GOT3 (cell line): ENCODE data around the gene PRKAB2.
"Not testable (repeated sequence)": the region's sequence is repeated elsewhere in the genome, so short reads cannot be mapped to it uniquely, and the experiment has no call there.

Experiments used
- DNase-seq: peaks from one replicate; lab custom pipeline; 2025; ENCODE audit warnings: mixed read lengths; lab: John Stamatoyannopoulos, UW

The PRKAB2 gene

GRCh38 chr1:147172168-147173016 is at the start of gene PRKAB2:
TSS of gene PRKAB2 (minus strand) at chr1:147172470. CDS start at chr1:147172144, 326 bp downstream.
- DNase-seq, result peak; percentile 66

GRCh38 chr1:147218606-147219005 is 46.3 kb upstream of the PRKAB2 start:
- DNase-seq, result no peak

GRCh38 chr1:147217141-147217540 is 44.9 kb upstream of the PRKAB2 start:
- no peak for DNase-seq

- no peak for DNase-seq
Measured at GRCh38 chr1:147216124-147216523, 43.9 kb upstream of the PRKAB2 start.

- DNase-seq, result no peak
Measured at GRCh38 chr1:147215540-147215916, 43.3 kb upstream of the PRKAB2 start.

GRCh38 chr1:147214842-147215539 is 42.7 kb upstream of the PRKAB2 start:
- DNase-seq, result no peak

- no peak for DNase-seq
Measured at GRCh38 chr1:147214325-147214724, 42.1 kb upstream of the PRKAB2 start.

- no peak for DNase-seq
Measured at GRCh38 chr1:147213271-147213670, 41.0 kb upstream of the PRKAB2 start.

GRCh38 chr1:147211577-147211976 is 39.3 kb upstream of the PRKAB2 start:
- DNase-seq, result no peak

GRCh38 chr1:147210987-147211386 is 38.7 kb upstream of the PRKAB2 start:
- no peak for DNase-seq

- no peak for DNase-seq
Measured at GRCh38 chr1:147209825-147210821, 37.9 kb upstream of the PRKAB2 start.

- no peak for DNase-seq
Measured at GRCh38 chr1:147208619-147209018, 36.3 kb upstream of the PRKAB2 start.

- DNase-seq, result no peak
Measured at GRCh38 chr1:147207192-147207591, 34.9 kb upstream of the PRKAB2 start.

GRCh38 chr1:147204080-147204479 is 31.8 kb upstream of the PRKAB2 start:
- DNase-seq, result no peak

GRCh38 chr1:147202576-147202975 is 30.3 kb upstream of the PRKAB2 start:
- DNase-seq, result no peak

GRCh38 chr1:147201786-147202185 is 29.5 kb upstream of the PRKAB2 start:
- DNase-seq, result no peak

GRCh38 chr1:147201276-147201675 is 29.0 kb upstream of the PRKAB2 start:
- no peak for DNase-seq

- DNase-seq, result not testable (repeated sequence)
Measured at GRCh38 chr1:147197324-147197723, 25.1 kb upstream of the PRKAB2 start.

GRCh38 chr1:147189514-147189913 is 17.2 kb upstream of the PRKAB2 start:
- no peak for DNase-seq

GRCh38 chr1:147185432-147185831 is 13.2 kb upstream of the PRKAB2 start:
- no peak for DNase-seq

GRCh38 chr1:147177611-147178380 is 5.5 kb upstream of the PRKAB2 start:
- no peak for DNase-seq
